Adipocyte (in vitro differentiated cells): ENCODE measurements around the gene NANOS2.

ENCODE experiments used
- DNase-seq: peaks from one replicate; pipeline ENCODE4 v3.0.0-alpha.2; 2015; ENCODE audit warnings: low read depth
- H3K27me3 ChIP-seq: replicated peaks from 2 replicates; pipeline ENCODE4 v1.7.0; 2013; ENCODE audit warnings: mild to moderate bottlenecking, low read length, moderate library complexity; ENCODE audit not compliant: control insufficient read depth, insufficient read depth
- H3K36me3 ChIP-seq: 2 replicates; pipeline ENCODE4 v1.7.0; 2013; ENCODE audit warnings: low read length, mild to moderate bottlenecking, moderate library complexity; ENCODE audit not compliant: control insufficient read depth, insufficient read depth, severe bottlenecking
- H3K4me1 ChIP-seq: 2 replicates; pipeline ENCODE4 v1.7.0; 2013; ENCODE audit warnings: mild to moderate bottlenecking, low read length, moderate library complexity; ENCODE audit not compliant: control insufficient read depth, insufficient read depth
- H3K4me3 ChIP-seq: 2 replicates; pipeline ENCODE4 v1.7.0; 2013; ENCODE audit warnings: mild to moderate bottlenecking, low read length, moderate library complexity
- H3K9ac ChIP-seq: 2 replicates; pipeline ENCODE4 v1.7.0; 2013; ENCODE audit warnings: mild to moderate bottlenecking, low read length, moderate library complexity
- H3K9me3 ChIP-seq: 2 replicates; pipeline ENCODE4 v1.7.0; 2013; ENCODE audit warnings: mild to moderate bottlenecking, low read length, moderate library complexity; ENCODE audit not compliant: control insufficient read depth

NANOS2 gene

DNA sequence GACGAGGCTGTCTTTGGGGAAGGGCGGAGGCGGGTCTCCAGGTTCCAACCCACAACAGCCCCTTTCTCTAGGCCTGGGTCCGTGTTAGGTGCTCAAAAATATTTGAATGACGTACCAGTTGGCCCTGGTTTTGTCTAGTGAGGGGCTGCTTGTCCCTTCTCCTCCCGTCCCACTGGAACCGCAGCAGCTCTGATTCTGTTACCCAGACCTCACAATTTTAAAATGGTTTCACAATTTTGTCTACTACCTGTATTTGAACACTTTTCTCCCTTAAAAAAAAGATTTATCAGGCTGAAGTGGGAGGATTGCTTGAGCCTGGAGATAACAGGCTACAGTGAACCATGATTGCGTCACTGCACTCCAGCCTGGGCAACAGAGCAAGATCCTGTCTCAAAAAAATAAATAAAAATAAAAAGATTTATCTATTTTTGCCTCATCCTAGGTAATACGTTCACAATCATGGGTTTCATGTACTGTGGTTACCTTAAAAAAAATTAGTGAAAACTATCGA lies 27.3 kb downstream of the NANOS2 start:
- Histone ChIP-seq H3K4me1 (peaks cover 29% of the 10 kb centered on the region), H3K9me3 (no peaks in the 10 kb centered on the region), H3K27me3 (no peaks in the 10 kb centered on the region), H3K9ac (peak overlapping the region; percentile 91), H3K36me3 (peaks cover 5% of the 10 kb centered on the region), H3K4me3 (peak overlapping the region; percentile 82)
- no peak for DNase-seq

GRCh38 chr19:45886427-45887199 lies 28.0 kb downstream of the NANOS2 start:
- DNase-seq: peak; percentile 97
- H3K9ac ChIP-seq: peak overlapping the region; percentile 91
- H3K4me3 ChIP-seq: peak overlapping the region; percentile 82
- peaks cover 29% of the 10 kb centered on the region for H3K4me1 ChIP-seq
- no peaks in the 10 kb centered on the region for H3K27me3 ChIP-seq
- H3K9me3 ChIP-seq: no peaks in the 10 kb centered on the region
- peaks cover 5% of the 10 kb centered on the region for H3K36me3 ChIP-seq

GRCh38 chr19:45885556-45886426 lies 28.8 kb downstream of the NANOS2 start, which contains the start of gene IRF2BP1:
Gene IRF2BP1, minus strand, starts transcription at chr19:45886141. Its CDS starts 367 bp downstream, at chr19:45885774.
- DNase-seq: peak; percentile 97
- no peaks in the 10 kb centered on the region for H3K27me3 ChIP-seq

DNA sequence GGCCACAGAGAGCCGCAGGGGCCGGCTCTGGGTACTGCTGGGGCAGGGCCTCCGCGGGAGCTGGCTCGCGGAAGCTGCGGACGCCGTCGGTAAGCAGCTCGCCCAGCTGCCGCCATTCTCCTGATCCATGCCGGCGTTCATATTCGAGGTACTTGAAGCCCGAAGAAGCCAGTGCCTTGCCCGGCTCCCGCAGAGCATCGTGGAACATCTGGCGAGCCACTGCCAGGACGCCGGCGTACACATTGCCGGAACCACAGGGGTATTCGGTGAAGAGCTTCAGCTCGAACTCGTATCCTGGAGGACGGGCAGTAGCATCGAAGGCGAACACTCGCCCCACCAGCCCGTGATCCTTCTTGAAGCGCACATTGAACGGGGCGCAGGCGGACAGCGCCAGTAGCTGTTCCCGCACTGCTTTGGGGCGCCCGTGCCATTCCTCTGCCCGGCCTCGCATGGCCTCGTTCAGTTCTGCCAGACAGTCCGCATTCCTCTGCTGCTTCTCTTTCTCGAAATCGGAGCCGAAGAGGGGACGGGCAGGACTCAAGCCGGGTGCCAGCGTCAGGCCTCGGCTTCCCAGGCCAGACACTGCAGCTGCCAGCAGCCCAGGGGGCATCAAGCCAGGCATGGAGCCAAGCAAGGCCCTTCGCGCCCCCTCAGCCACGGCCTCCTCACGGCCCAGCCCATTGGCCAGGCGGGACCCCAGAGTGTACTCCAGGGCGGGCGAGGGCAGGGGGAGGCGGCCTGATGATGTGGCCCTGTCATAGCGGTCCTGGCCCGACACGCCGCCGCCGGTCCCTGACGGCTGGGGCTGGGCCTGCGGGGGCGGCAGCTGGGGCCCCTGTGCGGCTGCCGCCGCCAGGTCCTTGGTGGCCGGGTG lies 29.7 kb downstream of the NANOS2 start:
- Histone ChIP-seq H3K4me1 (peaks cover 29% of the 10 kb centered on the region), H3K4me3 (peak overlapping the region; percentile 82), H3K9me3 (no peaks in the 10 kb centered on the region), H3K27me3 (peaks cover 2% of the 10 kb centered on the region), H3K9ac (peak overlapping the region; percentile 91), H3K36me3 (peaks cover under 1% of the 10 kb centered on the region)
- DNase-seq: no peak

More at GRCh38 chr19:45885556-45886426, 28.8 kb downstream of the NANOS2 start, which contains the start of gene IRF2BP1:
- no peaks in the 10 kb centered on the region for H3K9me3 ChIP-seq
- peak within 1 kb of the TSS; percentile 82 for H3K4me3 ChIP-seq
- peak within 1 kb of the TSS; percentile 91 for H3K9ac ChIP-seq
- H3K36me3 ChIP-seq: peaks cover 5% of the 10 kb centered on the region
- peaks cover 29% of the 10 kb centered on the region for H3K4me1 ChIP-seq

DNA sequence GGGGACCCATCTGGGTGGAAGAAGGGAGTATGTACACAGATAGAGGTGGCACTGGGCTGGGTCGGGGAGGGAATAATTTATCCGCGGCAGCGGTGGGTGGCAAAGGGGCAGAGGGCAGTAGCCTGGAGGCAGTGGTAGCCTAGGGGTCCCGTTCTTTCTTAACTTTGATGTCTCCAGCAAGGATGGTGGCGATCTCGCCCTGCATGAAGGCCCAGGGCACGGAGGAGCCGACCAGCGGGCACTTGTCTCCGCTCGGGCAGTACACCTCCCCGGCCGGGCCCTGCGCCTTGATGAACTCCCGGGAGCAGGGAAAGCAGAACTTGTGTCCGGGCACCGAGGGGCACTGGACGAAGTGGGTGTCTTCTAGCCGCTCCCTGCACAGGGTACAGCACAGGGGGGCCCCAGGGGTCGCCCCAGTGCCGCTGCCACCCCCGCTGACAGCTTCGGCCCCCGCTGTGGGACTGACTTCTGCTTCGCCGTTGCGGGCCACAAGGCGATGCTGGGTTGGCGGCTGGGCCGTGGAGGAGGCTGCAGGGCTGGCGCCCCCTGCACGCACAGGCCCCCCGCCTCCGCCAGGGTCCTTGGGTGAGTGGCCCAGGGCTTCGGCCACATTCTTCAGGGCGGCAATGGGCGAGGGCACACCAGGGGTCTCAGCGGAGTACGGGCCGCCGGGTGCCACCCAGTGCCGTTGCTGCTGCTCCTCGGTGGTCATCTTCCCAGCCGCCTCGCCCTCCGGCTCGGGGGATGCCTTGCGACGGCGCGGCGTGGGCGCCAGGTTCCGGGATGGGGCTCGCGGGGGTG lies 30.5 kb downstream of the NANOS2 start:
- H3K4me1 ChIP-seq: peaks cover 29% of the 10 kb centered on the region
- H3K27me3 ChIP-seq: peaks cover 4% of the 10 kb centered on the region
- peak overlapping the region; percentile 67 for H3K9ac ChIP-seq
- no peak overlapping the region for H3K4me3 ChIP-seq
- DNase-seq: no peak
- no peaks in the 10 kb centered on the region for H3K36me3 ChIP-seq
- no peaks in the 10 kb centered on the region for H3K9me3 ChIP-seq

- Histone ChIP-seq H3K4me1 (peaks cover 29% of the 10 kb centered on the region), H3K9ac (peak overlapping the region; percentile 67), H3K36me3 (no peaks in the 10 kb centered on the region), H3K4me3 (no peak overlapping the region), H3K27me3 (peaks cover 4% of the 10 kb centered on the region), H3K9me3 (no peaks in the 10 kb centered on the region)
- DNase-seq: no peak
These were observed 31.0 kb downstream of the NANOS2 start for GRCh38 chr19:45883586-45883880.

GRCh38 chr19:45882652-45883585 lies 31.7 kb downstream of the NANOS2 start:
- Histone ChIP-seq H3K27me3 (peaks cover 4% of the 10 kb centered on the region), H3K4me3 (peak overlapping the region; percentile 49), H3K9ac (peak overlapping the region; percentile 19), H3K4me1 (peaks cover 29% of the 10 kb centered on the region), H3K9me3 (no peaks in the 10 kb centered on the region), H3K36me3 (no peaks in the 10 kb centered on the region)
- peak; percentile 92 for DNase-seq

- H3K4me3 ChIP-seq: no peak overlapping the region
These were observed 32.6 kb downstream of the NANOS2 start for GRCh38 chr19:45881909-45882528.

GRCh38 chr19:45881082-45881908 lies 33.3 kb downstream of the NANOS2 start:
- H3K4me3 ChIP-seq: no peak overlapping the region
- DNase-seq: no peak

More at GRCh38 chr19:45881909-45882528, 32.6 kb downstream of the NANOS2 start:
- no peak for DNase-seq
- Histone ChIP-seq H3K9me3 (no peaks in the 10 kb centered on the region), H3K9ac (no peak overlapping the region), H3K27me3 (peaks cover 6% of the 10 kb centered on the region), H3K36me3 (no peaks in the 10 kb centered on the region), H3K4me1 (peaks cover 26% of the 10 kb centered on the region)

More at GRCh38 chr19:45881082-45881908, 33.3 kb downstream of the NANOS2 start:
- Histone ChIP-seq H3K9me3 (no peaks in the 10 kb centered on the region), H3K4me1 (peaks cover 25% of the 10 kb centered on the region), H3K27me3 (peaks cover 6% of the 10 kb centered on the region), H3K36me3 (no peaks in the 10 kb centered on the region), H3K9ac (no peak overlapping the region)
